Common myeloid progenitor, CD34-positive (primary cell): ENCODE results near the gene RAB11FIP4.

Source experiments
- CTCF ChIA-PET: fragments of 350-600 bp; sonication (Branson Sonifier 250); formaldehyde crosslinking; loops from one replicate; lab custom pipeline; 2021; ENCODE audit warnings: antibody characterized with exemption; lab: Charles Lee
- POLR2A ChIA-PET: fragments of 350-600 bp; sonication (Branson Sonifier 250); formaldehyde crosslinking; loops from one replicate; lab custom pipeline; 2021; ENCODE audit warnings: antibody characterized with exemption; lab: Charles Lee
- DNase-seq, 3 donors: peaks; one replicate each; pipeline versions ENCODE4 v3.0.0 to v3.0.0-alpha.2; 2013
- H3K27ac ChIP-seq, 2 experiments: 1 replicate in 1 of 2; 2 replicates in 1 of 2; pipeline ENCODE4 v1.7.0; 2013; ENCODE audit warnings: inconsistent platforms in 2 of 2, low read length in 2 of 2, mild to moderate bottlenecking in 2 of 2, low read depth in 1 of 2, moderate library complexity in 1 of 2; ENCODE audit not compliant: severe bottlenecking in 2 of 2, insufficient read depth in 1 of 2, poor library complexity in 1 of 2
- H3K27me3 ChIP-seq, 5 experiments: replicated peaks in 2 of 5; 1 replicate in 3 of 5; 2 replicates in 2 of 5; pipeline versions ENCODE4 v1.6.1 to v1.7.0; 2013; ENCODE audit warnings: low read length in 4 of 5, mild to moderate bottlenecking in 2 of 5, moderate library complexity in 2 of 5, inconsistent platforms in 1 of 5; ENCODE audit not compliant: insufficient read depth in 5 of 5, control insufficient read depth in 4 of 5
- H3K36me3 ChIP-seq, 4 experiments: 1 replicate in 2 of 4; 2 replicates in 2 of 4; pipeline versions ENCODE4 v1.6.1 to v1.7.0; 2013; ENCODE audit warnings: low read length in 3 of 4, control low read depth in 1 of 4, mild to moderate bottlenecking in 1 of 4; ENCODE audit not compliant: control insufficient read depth in 4 of 4, insufficient read depth in 4 of 4
- H3K4me1 ChIP-seq, 4 experiments: 1 replicate in 3 of 4; 2 replicates in 1 of 4; pipeline versions ENCODE4 v1.6.1 to v1.7.1; 2013; ENCODE audit warnings: low read length in 3 of 4, mild to moderate bottlenecking in 3 of 4, control low read depth in 1 of 4, inconsistent platforms in 1 of 4, moderate library complexity in 1 of 4; ENCODE audit not compliant: control insufficient read depth in 4 of 4, insufficient read depth in 4 of 4; ENCODE audit errors: control extremely low read depth in 1 of 4
- H3K4me3 ChIP-seq, 7 experiments: 1 replicate in 4 of 7; 2 replicates in 3 of 7; pipeline versions ENCODE4 v1.5.1 to v1.7.0; 2013; ENCODE audit warnings: mild to moderate bottlenecking in 7 of 7, low read length in 6 of 7, moderate library complexity in 6 of 7, inconsistent platforms in 2 of 7, low read depth in 2 of 7, control low read depth in 1 of 7; ENCODE audit not compliant: insufficient read depth in 4 of 7, control insufficient read depth in 1 of 7; ENCODE audit errors: extremely low read depth in 1 of 7
- H3K9me3 ChIP-seq, 5 experiments: 1 replicate in 4 of 5; 2 replicates in 1 of 5; pipeline versions ENCODE4 v1.6.1 to v1.7.1; 2013; ENCODE audit warnings: low read length in 4 of 5, mild to moderate bottlenecking in 2 of 5, inconsistent platforms in 1 of 5, low read depth in 1 of 5, moderate library complexity in 1 of 5; ENCODE audit not compliant: control insufficient read depth in 4 of 5, insufficient read depth in 2 of 5; ENCODE audit errors: control extremely low read depth in 1 of 5
- WGBS: methylation state at CpG from one replicate; pipeline ENCODE4 v1.1.5; 2013; ENCODE audit not compliant: insufficient coverage; 5-methylcytosine and 5-hydroxymethylcytosine counted together

RAB11FIP4 gene

DNA sequence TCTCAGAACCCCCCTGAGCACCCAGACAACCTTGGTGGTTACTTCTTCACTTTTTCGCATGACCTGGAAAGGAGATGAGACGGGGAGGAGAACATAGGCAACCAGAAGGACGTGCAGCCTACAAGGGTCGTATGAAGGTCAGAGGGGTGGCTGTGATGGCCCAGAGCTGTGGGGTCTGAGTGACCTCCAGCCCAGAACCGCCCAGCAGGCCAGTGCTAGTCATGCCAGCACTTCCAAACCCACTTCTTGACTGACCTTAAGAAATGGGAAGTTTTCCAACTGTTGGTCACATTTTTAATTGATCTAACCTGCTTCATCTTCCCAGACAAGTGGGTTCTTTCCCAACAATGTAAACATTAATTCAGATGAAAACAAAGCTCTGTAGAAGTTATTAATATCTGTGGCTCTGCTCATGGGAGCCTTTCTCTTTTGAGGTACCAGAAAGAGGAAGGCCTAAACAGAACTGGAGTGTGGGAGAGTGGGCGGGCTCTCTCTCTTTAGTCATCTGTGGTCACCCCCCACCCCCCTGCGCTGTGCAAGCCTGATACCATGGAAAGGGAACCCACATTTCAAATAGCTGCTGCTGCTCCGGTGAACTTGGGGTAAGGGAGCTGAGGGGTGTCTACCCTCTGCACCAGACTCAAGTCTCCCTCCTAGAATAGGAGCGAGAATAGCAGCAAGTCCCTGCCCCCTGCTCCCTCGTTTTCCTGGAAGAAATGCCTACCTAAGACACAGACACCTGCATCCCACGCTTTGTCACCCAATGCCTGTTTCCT lies 101.6 kb downstream of the RAB11FIP4 start:
- peak overlapping the region in 4 of 7 experiments; percentile 33 to 63 (median 60) for H3K4me3 ChIP-seq
- WGBS: 55% methylated on average over 7 of the region's 11 CpGs
- DNase-seq: peak; percentile 89 to 97 (median 97)
- no peaks in the 10 kb centered on the region for H3K9me3 ChIP-seq
- peak overlapping the region in 1 of 2 experiments; percentile 37 for H3K27ac ChIP-seq
- H3K4me1 ChIP-seq: peaks cover 28 to 84% (median 70%) of the 10 kb centered on the region in 4 experiments
- POLR2A ChIA-PET: interaction anchor here (0.6 to 1.9 kb wide), 3 partner anchors 16 to 60 kb away, joined by 3 to 5 read pairs (median 4); no protein-coding TSS in a partner anchor
- H3K36me3 ChIP-seq: no peaks in the 10 kb centered on the region
- H3K27me3 ChIP-seq: peaks cover 0 to 11% (median 0%) of the 10 kb centered on the region in 5 experiments
- CTCF ChIA-PET: interaction anchor here (0.8 to 2.2 kb wide), 14 partner anchors 13 to 96 kb away, joined by 3 to 8 read pairs (median 4); no protein-coding TSS in a partner anchor

GRCh38 chr17:31493656-31494155 lies 102.2 kb downstream of the RAB11FIP4 start:
- Histone ChIP-seq H3K27me3 (peaks cover 0 to 9% (median 0%) of the 10 kb centered on the region in 5 experiments), H3K9me3 (no peaks in the 10 kb centered on the region)
- POLR2A ChIA-PET: interaction anchor here (0.6 to 1.9 kb wide), 3 partner anchors 15 to 61 kb away, joined by 3 to 5 read pairs (median 4); no protein-coding TSS in a partner anchor

GRCh38 chr17:31494259-31495021 lies 103.0 kb downstream of the RAB11FIP4 start:
- peak overlapping the region in 1 of 2 experiments; percentile 49 for H3K27ac ChIP-seq
- peak; percentile 72 to 93 (median 90) for DNase-seq
- H3K9me3 ChIP-seq: no peaks in the 10 kb centered on the region
- H3K27me3 ChIP-seq: peaks cover 0 to 2% (median 0%) of the 10 kb centered on the region in 5 experiments
- peaks cover 28 to 73% (median 58%) of the 10 kb centered on the region in 4 experiments for H3K4me1 ChIP-seq
- ChIA-PET CTCF (interaction anchor here (0.7 to 2.1 kb wide), 5 partner anchors 11 to 57 kb away, joined by 3 to 6 read pairs (median 3); no protein-coding TSS in a partner anchor), POLR2A (interaction anchor here (0.6 to 1.9 kb wide), 4 partner anchors 14 to 291 kb away, joined by 3 to 5 read pairs (median 4); no protein-coding TSS in a partner anchor)
- peak overlapping the region in 5 of 7 experiments; percentile 2 to 56 (median 48) for H3K4me3 ChIP-seq
- 6% methylated on average over 4 of the region's 12 CpGs for WGBS
- no peaks in the 10 kb centered on the region for H3K36me3 ChIP-seq

More at GRCh38 chr17:31493656-31494155, 102.2 kb downstream of the RAB11FIP4 start:
- H3K36me3 ChIP-seq: no peaks in the 10 kb centered on the region
- no peak for DNase-seq
- CTCF ChIA-PET: interaction anchor here (1.0 to 2.2 kb wide), 6 partner anchors 11 to 56 kb away, joined by 3 to 8 read pairs (median 6); no protein-coding TSS in a partner anchor
- no peak overlapping the region for H3K27ac ChIP-seq
- H3K4me3 ChIP-seq: peak overlapping the region in 4 of 7 experiments; percentile 33 to 63 (median 60)
- H3K4me1 ChIP-seq: peaks cover 28 to 80% (median 65%) of the 10 kb centered on the region in 4 experiments
- 71% methylated on average over 7 of the region's 9 CpGs for WGBS

- CTCF ChIA-PET: interaction anchor here (1.3 to 2.1 kb wide), 2 partner anchors 11 to 30 kb away, joined by 3 to 6 read pairs; no protein-coding TSS in a partner anchor
- Histone ChIP-seq H3K27ac (peak overlapping the region in 1 of 2 experiments; percentile 49), H3K36me3 (no peaks in the 10 kb centered on the region), H3K4me3 (peak overlapping the region in 2 of 7 experiments; percentile 48), H3K4me1 (peaks cover 28 to 65% (median 58%) of the 10 kb centered on the region in 4 experiments), H3K27me3 (peaks cover 0 to 2% (median 0%) of the 10 kb centered on the region in 5 experiments), H3K9me3 (no peaks in the 10 kb centered on the region)
- DNase-seq: no peak
- POLR2A ChIA-PET: interaction anchor here (0.6 kb wide), 1 partner anchor 290 kb away, joined by 3 read pairs; no protein-coding TSS in a partner anchor
- 81% methylated on average over 9 of the region's 10 CpGs for WGBS
Measured at GRCh38 chr17:31495022-31495885, 103.8 kb downstream of the RAB11FIP4 start.

- Histone ChIP-seq H3K9me3 (no peaks in the 10 kb centered on the region), H3K4me1 (peaks cover 24 to 58% (median 52%) of the 10 kb centered on the region in 4 experiments), H3K27me3 (peaks cover 0 to 2% (median 0%) of the 10 kb centered on the region in 5 experiments), H3K36me3 (no peaks in the 10 kb centered on the region), H3K27ac (no peak overlapping the region), H3K4me3 (no peak overlapping the region)
- no peak for DNase-seq
- ChIA-PET POLR2A (no interaction called here), CTCF (no interaction called here)
- no CpG with 5 or more reads among the region's 5 CpGs for WGBS
Measured at GRCh38 chr17:31496097-31496496, 104.6 kb downstream of the RAB11FIP4 start.

GRCh38 chr17:31496601-31497000 lies 105.1 kb downstream of the RAB11FIP4 start:
- POLR2A ChIA-PET: interaction anchor here (0.7 kb wide), 1 partner anchor 186 kb away, joined by 3 read pairs; no protein-coding TSS in a partner anchor
- Histone ChIP-seq H3K4me3 (no peak overlapping the region), H3K27me3 (peaks cover 0 to 2% (median 0%) of the 10 kb centered on the region in 5 experiments), H3K9me3 (no peaks in the 10 kb centered on the region), H3K27ac (no peak overlapping the region), H3K36me3 (no peaks in the 10 kb centered on the region), H3K4me1 (peaks cover 21 to 53% (median 47%) of the 10 kb centered on the region in 4 experiments)
- 100% methylated on average over 6 of the region's 6 CpGs for WGBS
- CTCF ChIA-PET: no interaction called here
- no peak for DNase-seq
